Loucy (cell line): Measurements from ENCODE around the gene BCO1.

ENCODE experiments used
- EZH2phosphoT487 ChIP-seq: fragments of 200-600 bp; IDR thresholded peaks from 2 replicates; pipeline ENCODE4 v1.6.1; 2018; ENCODE audit warnings: antibody characterized with exemption, mild to moderate bottlenecking, moderate library complexity, borderline replicate concordance
- TF ChIP-seq, protein P1 (sequence below): fragments of 200-600 bp; sonication (generic); conservative IDR thresholded peaks from 2 replicates; pipeline ENCODE4 v1.5.1; 2014; ENCODE audit warnings: mild to moderate bottlenecking, antibody characterized with exemption, low read length

DNA sequence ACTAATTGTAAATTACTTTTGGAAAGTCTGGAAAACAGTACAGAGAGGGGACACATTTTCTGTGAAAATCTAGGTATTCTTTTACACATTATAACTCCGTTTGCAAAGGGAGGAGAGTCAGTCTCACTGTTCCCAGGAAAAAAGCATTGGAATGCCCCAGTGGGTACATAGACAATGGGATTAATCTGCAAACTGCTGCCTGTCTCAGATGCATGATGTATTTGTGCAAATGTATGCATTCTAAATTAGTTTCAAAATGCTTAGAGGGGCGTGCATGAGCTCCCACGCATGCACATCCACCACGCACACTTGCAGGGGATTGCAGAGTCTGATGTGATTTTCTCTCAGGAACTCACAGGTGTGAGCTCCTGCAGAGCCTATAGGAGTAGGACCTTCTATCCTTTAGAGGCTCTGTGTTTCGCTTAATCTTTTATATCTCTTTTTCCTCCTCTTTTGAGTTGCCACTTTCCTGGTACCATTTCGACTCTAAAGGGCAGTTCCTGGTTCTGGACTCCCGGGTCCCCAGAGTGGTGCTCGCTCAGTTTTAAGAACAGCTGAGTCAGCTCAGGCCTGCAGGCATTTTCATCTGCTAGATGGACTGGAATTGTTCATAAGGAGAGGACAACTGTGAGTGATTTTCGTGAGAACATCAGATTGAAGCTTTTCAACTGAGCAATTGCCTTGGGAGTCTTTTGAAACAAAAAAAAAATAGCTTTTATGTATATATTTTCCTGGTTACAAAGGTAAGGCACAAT is 1.1 kb downstream of the BCO1 start:
- TF ChIP-seq, protein P1, sequence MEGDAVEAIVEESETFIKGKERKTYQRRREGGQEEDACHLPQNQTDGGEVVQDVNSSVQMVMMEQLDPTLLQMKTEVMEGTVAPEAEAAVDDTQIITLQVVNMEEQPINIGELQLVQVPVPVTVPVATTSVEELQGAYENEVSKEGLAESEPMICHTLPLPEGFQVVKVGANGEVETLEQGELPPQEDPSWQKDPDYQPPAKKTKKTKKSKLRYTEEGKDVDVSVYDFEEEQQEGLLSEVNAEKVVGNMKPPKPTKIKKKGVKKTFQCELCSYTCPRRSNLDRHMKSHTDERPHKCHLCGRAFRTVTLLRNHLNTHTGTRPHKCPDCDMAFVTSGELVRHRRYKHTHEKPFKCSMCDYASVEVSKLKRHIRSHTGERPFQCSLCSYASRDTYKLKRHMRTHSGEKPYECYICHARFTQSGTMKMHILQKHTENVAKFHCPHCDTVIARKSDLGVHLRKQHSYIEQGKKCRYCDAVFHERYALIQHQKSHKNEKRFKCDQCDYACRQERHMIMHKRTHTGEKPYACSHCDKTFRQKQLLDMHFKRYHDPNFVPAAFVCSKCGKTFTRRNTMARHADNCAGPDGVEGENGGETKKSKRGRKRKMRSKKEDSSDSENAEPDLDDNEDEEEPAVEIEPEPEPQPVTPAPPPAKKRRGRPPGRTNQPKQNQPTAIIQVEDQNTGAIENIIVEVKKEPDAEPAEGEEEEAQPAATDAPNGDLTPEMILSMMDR, result no peak
- no peak for TF ChIP-seq EZH2phosphoT487
